OCI-LY7 (cell line): Measurements from ENCODE around the gene PLA2G4B.

Experiments used
- CTCF ChIP-seq: fragments of 200-600 bp; sonication (generic); conservative IDR thresholded peaks from 2 replicates; pipeline ENCODE4 v1.5.1; 2014; ENCODE audit warnings: mild to moderate bottlenecking, antibody characterized with exemption, low read length, moderate library complexity, mixed read lengths
- EZH2phosphoT487 ChIP-seq: fragments of 200-600 bp; sonication (generic); IDR thresholded peaks from 2 replicates; pipeline ENCODE4 v1.6.1; 2018; ENCODE audit warnings: low read depth, borderline replicate concordance, mild to moderate bottlenecking, mixed run types, antibody characterized with exemption, low read length, moderate library complexity, mixed read lengths

- TF ChIP-seq CTCF (no peak), EZH2phosphoT487 (no peak)
Measured at GRCh38 chr15:41896566-41896965, 57.9 kb downstream of the PLA2G4B start.
